C4-2B (cell line): Measurements from ENCODE around the gene FCRL4.

ENCODE experiments used
- CTCF ChIP-seq: fragments of 450-650 bp; conservative IDR thresholded peaks from 2 replicates; pipeline ENCODE4 v1.5.1; 2017; ENCODE audit warnings: mild to moderate bottlenecking
- ZFX ChIP-seq: fragments of 450-650 bp; IDR thresholded peaks from 2 replicates; pipeline ENCODE4 v1.6.1; 2017

- TF ChIP-seq CTCF (no peak), ZFX (no peak)
Observed at GRCh38 chr1:157584503-157584902, 13.4 kb downstream of the FCRL4 start.
